PC-3 (cell line): Measurements from ENCODE around the gene NLGN4X.

Experiments used
- CTCF ChIP-seq: fragments of 300-600 bp; sonication (generic); conservative IDR thresholded peaks from 2 replicates; pipeline ENCODE4 v1.5.1; 2017; ENCODE audit warnings: antibody characterized with exemption, low read depth, mild to moderate bottlenecking, low read length
- EZH2 ChIP-seq: fragments of 300-600 bp; sonication (generic); IDR thresholded peaks from one replicate; pipeline ENCODE4 v1.6.1; 2017; ENCODE audit warnings: antibody characterized with exemption, mild to moderate bottlenecking, low read length; ENCODE audit not compliant: unreplicated experiment

- TF ChIP-seq CTCF (no peak), EZH2 (no peak)
Measured at GRCh38 chrX:6225288-6225910, 3.3 kb downstream of the NLGN4X start.
